ENCODE results near the gene CPT1A.

GRCh38 chr11:68798221-68798813 is 43.4 kb downstream of the CPT1A start:
- TF ChIP-seq CTCF (optimal IDR thresholded peaks at IDR 0.05 in 1 of 3, IDR thresholded peaks at IDR 0.05 in 1 of 3, conservative IDR thresholded peaks at IDR 0.05 in 1 of 3; ENCODE audit: extremely low read depth in 1 of 3, insufficient read depth in 2 of 3, low read length in 3 of 3): peak; percentile 64 to 75 (median 68)
- TF ChIP-seq EZH2 (IDR thresholded peaks at IDR 0.05; ENCODE audit: low read length): no peak
